GM19239 (cell line): ENCODE data around the gene CAPN15.

ENCODE experiments used
- DNase-seq: peaks from one replicate; pipeline ENCODE4 v3.0.0; 2011; ENCODE audit warnings: low spot score; ENCODE audit not compliant: insufficient read length
- FAIRE-seq: peaks from 2 replicates; lab custom pipeline; 2011; peaks lifted over from hg19 to GRCh38; lab: Jason Lieb, UNC

CAPN15 gene

DNA sequence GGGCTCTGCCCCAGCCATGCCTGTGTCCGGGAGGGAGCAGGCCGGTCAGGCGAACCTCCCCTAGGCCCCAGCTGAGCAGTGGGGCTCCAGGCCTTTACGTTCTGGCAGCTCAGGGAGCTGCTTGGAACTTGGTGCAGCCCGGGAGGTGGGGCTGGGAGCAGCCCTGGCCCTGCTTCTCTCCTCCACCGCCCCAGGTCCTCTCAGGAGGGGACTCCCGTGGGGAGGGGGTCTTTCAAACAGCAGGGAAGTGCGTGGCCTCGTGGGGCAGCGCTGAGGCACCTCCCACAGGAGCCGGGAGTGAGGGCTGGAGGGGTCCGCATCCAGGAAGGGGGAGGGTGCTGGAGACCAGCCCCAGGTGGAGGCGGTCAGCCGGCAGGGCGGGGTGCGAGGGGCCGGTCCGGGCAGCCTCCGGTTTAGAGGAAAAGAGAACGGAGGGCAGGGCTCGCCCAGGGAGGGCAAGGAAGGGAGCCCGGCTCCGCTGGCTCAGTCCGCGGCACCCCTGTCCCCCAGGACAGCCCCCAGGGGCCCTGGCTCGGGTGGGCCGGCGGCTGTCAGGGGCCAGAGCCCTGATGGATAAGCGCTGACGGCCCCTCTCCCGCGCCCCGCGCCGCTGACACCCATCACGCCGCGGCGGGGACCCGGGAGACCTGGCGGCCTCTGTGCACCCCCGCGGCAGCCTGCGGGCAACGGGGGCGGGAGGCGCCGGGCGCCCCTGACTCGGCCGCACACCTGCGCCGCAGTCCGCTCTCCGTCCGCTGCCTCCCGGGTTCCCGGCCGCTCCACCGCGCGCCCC lies 32.1 kb downstream of the CAPN15 start:
- DNase-seq: no peak
- no peak for FAIRE-seq

DNA sequence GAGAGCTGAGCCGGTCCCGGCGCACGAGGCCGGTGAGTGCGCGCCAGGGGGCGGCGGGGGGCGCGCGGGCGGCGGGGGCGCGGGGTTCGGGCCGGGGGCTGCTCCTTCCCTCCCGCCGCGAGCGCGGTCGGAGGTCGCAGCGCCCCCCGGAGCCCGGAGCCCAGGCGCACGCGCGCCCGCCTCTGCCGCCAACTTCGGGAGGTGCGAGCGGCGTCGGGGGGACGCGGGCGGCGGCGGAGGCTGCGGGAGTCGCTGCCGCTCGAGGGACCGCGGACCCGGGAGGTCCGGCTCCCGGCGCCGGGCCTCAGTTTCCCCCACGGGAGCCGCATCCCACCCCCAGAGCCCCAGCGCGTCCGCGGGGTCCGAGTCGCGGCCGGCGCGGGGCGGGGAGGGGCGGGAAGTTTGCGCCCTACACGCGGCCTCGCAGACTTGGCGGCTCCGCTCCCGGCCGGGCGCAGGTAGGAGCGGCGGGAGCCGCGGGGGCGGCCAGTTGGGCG lies 32.7 kb downstream of the CAPN15 start, which contains the start of gene PRR35:
PRR35 (plus strand) TSS at position 191 of the 497 bp plus-strand sequence. CDS start 2,901 bp downstream, outside the sequence.
- DNase-seq: no peak
- FAIRE-seq: no peak

DNA sequence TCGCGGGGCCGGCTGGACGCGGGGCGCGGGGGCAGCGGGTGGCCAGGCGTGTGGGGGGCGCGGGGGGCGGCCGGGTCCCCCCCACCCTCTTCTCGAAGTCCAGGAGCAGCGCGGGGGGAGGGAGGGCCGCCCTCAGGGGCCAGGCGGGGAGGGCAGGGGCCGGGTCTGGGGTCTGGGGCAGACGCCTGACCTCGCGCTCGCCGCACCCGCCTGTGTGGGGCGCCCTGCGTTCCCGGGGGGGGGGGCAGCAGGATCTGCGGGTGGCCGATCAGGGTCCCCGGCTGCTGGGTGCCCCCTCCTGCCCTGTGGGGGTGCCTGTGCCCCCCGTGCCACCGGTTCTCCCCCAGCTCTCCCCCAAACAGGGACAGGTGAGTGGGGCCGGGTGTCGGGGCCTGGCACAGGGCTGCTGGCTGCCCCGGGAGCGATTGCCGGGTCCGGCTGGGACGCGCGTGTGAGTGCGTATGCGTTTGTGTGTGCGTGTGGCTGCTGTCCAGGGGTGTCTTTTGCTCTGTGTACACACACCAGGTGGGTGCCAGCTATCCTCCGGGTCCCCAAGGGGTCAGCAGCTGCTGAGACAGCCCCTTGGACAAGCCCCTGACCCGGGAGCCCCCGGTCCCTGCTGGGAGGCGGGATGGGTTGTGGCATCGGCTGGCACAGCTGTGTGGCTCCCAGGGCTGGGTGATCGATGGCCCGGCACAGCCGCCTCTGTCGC lies 33.3 kb downstream of the CAPN15 start:
- DNase-seq (no peak), FAIRE-seq (no peak)

DNA sequence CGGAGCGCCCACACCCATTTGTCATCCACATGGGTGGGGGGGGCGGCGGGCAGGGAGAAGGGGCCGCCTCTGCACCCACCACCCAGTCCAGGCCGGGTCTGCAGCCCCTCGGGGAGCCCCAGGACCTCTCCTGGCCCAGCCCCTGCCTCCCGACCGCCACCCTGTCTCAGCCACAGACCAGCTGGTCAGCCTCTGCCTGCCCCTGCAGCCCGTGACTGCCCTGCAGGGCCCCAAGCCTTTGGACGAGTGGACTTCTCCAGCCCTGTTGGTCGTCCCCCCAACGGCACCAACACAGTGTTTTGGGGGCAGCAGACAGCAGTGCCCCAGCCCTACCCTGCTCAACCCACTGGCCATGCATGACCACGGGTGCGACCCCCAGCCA lies 33.9 kb downstream of the CAPN15 start:
- no peak for FAIRE-seq

DNA sequence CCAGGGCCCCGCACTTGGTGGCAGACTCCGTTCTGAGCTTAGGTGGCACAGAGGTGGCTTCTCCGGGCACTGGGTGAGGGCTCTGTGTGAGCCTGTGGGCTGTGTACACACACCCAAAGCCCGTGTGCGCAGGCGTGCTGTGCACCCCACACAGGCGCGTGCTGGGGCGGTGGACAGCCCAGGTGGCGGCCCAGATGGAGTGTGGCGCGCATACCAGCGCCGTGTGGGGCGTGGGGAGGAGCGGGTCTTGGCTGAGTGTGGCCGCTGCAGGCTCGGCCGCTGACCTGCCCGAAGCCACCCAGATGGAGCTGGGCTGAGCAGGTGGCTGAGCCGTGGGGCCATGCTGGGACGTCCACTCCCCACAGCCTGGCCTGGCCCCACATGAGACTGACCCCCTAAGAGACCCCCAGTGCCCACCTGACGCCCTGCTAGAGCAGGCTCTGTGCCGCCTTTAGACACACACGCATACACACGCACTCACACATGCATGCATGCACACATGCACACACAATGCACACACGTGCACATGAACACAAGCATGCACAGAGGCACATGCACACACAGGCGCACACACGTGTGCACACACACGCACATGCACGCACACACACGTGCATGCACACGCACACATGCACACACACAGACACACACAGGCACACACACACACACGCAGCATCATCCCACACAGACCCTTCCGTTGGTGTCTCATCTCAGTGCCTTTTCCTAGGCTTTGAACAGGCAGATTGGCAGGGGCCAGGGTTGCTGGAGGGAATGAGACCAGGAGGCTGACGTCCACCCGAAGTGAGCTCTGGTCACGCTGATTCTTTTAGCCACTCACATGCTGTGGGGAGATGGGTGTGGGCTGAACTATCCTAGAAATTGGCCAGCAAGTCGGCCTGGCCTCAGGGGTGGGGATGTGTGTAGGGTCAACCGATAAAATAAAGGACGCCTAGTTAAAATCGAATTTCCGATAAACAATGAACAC lies 34.7 kb downstream of the CAPN15 start:
- FAIRE-seq: no peak
- no peak for DNase-seq

More for the DNA sequence above, 33.9 kb downstream of the CAPN15 start:
- DNase-seq: no peak

DNA sequence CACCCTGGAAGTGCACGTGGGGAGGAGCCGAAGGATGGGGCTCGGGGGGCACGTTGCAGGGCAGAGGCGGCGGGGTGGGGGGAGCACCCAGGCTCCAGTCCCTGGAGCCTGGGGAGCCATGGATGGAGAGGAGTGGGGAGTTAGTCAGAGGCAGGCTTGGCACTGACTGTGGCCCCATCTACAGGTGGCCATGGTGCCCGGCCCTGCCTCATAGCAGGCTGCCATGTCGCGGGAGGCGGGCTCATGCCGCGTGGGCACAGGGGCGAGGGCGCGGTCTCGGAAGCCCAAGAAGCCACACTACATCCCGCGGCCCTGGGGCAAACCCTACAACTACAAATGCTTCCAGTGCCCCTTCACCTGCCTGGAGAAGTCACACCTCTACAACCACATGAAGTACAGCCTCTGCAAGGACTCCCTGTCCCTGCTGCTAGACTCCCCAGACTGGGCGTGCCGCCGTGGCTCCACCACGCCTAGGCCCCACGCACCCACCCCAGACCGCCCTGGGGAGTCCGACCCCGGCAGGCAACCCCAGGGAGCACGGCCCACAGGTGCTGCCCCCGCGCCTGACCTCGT lies 35.6 kb downstream of the CAPN15 start:
- no peak for FAIRE-seq
- no peak for DNase-seq

DNA sequence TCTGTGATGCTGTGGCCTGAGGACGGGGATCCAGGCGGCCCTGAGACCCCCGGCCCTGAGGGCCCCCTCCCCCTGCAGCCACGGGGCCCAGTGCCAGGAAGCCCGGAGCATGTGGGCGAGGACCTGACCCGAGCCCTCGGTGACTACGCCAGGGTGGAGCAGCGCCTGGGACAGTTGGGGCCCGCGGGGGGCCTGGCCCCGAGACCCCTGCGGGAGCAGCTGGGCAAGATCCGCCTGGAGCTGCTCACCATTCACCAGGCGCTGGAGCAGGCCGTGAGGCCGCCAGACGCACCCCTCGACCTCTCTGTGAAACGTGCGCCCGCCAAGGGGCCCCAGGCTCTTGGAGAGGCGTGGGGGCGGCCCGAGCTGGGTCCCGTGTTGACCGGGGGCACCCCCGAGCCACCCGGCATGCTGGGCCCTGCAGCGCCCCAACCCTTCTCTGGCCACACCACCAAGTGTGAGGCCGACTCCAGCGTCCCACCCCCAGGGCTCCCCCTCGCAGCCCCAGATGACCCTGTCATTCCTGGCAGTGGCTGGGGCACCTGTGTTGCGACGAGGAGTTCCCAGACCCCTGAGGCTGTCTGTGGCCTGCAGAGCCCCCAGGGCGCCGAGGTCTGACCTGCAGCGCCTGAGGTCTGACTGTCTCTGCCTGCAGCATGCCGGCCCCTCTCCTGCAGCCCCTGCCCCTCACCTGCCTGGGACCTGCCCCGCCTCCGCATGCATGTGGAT lies 37.3 kb downstream of the CAPN15 start:
- FAIRE-seq: no peak
- no peak for DNase-seq

DNA sequence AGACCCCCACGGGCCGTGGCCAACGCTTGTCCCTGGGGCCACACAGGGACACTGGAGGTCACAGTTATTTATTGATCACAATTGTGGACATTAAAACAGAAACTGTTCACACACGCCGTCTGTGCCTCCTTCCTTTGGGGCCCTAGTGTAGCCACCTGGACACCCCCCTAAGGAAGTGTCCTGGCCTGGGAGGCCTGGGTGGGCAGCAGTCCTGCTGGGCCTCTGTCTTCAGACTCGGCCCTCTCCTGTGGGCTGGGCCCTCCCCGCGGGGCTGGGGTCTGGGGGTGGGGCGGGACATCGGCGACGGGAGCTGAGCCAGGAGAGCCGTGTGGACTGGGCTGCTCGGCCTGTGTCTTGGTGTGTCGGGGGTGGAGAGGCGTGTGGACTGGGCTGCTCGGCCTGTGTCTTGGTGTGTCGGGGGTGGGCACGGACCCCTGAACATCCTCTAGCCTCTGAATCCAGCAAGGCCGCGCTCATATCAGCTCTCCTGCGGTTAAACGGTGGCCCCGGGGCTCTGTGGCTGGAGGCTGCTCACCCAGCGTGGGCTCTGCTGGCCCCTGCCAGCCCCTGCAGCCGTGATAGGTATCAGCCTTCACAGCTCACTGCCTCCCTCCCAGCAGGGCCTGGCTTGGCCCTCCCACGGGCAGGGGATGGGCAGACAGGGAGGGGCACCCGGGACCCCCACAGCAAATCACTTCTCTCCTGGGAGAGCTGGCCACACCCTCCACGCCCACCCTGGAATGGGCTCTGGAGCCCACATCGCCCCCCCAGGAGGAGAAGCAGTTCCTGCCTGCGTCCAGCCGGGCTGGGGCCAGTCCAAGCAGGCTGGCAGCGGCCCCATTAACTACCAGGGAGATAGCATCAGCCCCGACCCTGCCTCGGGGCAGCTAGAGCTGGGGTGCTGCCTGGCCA lies 38.2 kb downstream of the CAPN15 start:
- FAIRE-seq (no peak), DNase-seq (no peak)

DNA sequence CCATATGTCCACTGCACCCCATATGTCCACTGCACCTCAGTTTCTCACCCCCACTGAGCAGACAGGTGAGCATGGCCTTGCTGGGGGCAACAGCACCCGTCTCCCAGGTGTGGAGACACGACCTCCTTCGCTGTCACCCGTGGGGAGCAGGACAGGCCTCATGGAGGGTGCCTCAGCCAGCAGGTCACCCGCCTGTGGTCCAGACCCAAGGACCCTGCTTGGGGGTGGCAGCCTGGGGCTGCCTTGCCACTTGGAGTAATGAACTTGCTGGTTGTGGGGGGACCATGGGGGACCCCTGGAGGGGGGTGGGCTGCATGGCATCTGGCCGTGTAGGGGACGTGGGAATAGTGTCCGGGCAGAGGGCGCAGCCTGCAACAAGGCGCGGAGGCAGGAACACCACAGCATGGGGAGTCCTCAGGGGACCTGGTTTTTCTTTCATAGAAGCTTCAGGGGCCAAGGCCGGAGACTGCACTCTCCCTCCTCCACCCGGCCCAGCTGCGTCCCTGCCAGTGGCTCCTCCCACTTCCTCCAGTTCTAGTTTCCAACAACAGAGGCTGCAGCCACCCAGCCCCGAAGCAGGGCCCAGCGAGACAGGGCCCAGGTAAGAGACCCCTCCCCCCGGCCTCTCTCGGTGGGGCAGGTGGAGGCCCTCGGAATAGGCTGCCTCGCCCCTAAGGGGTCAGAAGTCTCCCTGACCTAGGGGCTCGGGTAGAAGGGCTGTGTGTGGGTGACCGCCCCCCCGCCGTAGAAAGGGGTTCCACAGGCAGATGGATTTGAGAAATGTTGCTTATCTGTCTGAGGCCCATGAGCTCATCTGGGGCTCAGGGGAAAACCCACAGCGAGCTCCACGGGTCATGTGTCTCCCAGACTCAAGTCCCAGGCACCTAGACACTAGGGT lies 39.2 kb downstream of the CAPN15 start, which contains the start of gene NHLRC4:
NHLRC4 (plus strand) TSS at position 531 of the 898 bp plus-strand sequence. CDS start 1,043 bp downstream, outside the sequence.
- DNase-seq (peak; percentile 99), FAIRE-seq (peak; percentile 92)

DNA sequence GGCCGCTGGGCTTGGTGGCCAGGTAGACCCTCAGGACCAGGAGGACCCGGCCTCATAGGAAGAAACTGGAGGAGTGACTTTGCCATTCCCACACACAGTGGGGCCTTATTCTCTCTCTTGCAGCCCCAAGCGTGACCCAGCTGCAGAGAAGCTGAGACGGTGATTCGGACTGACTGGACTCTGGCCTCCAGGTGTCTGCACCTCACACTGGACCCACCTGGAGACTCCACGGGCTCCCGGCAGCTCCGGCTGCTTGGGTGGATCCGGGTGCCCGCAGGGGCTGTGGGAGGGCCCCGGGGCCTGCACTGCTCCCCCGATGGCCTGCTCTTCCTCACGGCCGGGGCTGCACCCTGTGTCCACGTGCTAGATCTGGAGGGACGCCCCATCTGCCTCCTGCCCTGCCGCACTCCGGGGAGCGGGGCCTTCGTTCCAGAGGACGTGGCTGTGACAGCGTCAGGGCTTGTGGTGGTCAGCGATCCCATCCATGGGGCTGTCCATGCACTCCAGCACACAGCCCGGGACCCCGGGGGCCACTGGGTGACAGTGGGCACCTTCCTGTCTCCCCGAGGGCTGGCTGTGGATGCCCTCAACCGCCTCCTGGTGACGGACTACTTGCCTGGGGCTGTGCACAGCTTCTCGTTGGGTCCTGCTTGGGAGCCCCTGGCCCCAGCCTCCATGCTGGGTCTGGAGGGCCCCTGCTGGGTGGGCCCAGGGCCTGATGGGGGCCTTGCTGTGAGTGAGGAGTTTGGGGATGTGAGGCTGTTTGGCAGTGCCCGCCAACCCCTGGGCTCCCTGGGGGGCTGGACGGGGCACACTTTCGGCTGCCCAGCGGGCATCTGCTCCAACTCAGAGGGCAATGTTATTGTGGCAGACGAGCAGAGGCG lies 40.1 kb downstream of the CAPN15 start:
- FAIRE-seq (no peak), DNase-seq (no peak)

DNA sequence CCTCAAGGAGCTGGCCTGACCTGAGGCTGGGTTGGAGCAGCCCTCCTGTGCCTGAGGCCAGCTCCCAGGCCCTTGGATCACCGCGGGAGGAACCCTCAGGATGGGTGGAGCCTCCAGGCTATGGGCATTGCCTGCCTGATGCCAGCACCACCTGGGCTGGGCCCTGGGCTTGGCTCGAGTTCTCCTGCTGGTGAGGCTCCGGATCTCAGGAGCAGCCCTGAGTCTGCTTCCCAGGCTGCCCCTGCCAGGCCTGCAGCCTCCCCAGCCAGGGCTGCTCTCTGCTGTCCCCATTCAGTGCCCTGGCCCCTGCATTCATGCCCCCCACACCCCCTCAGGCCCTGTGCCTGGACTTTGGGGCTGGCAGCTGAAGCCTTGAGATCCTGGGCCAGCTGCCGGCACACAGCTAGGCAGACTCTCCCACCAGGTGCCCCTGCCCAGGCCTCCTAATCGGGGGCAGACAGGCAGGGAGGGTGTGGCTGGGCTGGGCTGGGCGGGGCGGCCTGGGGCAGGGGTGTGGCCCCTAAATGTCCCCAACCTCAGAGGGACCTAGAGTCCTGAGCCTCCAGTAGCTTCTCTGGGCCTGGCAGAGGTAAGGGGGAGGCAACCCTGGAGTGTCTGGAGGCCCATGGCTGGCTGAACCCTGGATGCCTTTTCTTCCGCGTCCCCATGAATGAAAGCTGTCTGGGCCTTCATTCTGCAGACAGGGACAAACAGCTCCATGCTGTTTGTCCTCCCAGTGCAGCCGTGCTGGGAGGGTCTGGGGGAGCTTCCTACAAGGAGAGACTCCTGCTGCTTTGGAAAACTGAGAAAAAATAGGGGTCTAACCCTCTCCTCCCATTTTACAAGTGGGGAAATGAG lies 41.1 kb downstream of the CAPN15 start:
- no peak for DNase-seq
- FAIRE-seq: no peak

DNA sequence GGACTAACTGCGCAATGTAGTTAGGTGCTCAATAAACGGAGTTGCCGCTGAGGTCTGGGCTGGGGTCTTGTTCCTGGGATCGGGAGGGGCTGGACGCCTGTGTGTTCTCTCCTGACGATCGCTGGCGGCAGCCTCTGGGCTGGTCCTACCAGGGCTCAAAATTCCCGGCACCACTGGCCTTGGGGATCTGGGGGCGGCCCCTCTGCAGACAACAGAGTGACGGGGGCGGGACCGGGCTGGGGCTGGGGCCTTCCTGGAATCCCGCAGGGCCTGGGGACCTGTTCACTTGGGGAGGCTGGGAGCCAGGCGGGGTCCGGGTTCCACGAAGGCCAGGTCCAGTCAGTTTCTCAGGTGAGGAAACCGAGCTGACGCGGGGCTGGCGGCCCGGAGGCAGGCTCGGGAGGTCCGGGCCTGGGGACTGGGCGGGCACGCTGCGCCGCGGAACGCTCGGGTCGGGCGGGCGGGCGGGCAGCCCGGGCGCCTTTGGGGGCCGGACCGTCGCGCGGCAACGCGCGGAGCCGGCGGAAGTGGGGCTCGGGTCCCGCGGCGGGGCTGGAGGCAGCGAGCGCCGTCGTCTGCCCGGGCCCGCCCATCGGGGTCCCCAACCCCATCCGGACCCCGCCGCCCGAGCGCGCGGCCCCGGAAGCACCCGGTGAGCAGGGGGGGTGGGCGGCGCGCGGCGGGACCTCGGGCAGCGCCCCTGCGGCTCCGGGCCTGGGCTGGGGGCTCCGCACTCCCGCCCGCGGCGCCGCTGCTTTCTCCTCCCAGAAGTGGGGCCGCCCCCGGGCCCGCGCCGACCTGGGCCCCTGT lies 42.1 kb downstream of the CAPN15 start, which contains the start of gene PIGQ:
PIGQ (plus strand) TSS at position 524 of the 810 bp plus-strand sequence. CDS start 4,107 bp downstream, outside the sequence.
- FAIRE-seq (no peak), DNase-seq (peak; percentile 96)

DNA sequence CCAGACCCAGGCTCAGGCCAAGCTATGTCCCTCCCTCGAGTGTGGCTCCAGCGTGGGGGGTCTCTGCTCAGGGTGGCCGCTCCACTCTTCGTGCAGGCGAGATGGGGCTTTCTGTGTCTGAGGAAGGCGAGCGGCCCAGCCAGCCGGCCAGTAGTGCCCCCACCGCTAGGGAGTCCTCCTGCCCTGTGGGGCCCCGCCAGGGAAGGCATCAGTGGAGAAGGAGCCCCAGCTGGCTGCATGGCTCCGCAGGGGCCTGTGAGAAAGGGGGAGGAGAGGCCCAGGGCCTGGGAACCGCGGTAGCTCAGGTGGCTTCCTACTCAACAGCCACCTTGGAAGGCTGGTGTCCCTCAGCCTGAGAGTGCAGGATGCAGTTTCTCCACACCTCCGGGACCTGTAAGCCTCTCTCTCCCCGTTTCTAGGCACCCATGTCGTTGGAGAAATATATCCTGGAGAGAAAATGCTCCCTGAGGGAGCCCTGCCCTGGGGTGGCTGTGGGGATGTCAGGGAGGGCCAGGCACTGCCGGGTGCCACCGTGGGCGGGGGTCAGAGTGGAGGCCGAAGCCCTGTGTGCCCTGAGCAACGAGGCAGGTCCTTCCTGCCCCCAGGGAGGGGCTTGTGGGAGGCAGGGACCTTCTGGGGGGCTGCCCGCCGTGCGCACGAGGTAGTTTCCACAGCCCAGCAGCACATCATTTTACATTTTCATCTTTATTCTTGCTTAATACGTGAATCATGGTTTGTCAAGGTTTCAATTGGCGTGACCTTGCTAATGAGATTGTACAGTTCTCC lies 45.5 kb downstream of the CAPN15 start:
- DNase-seq (no peak), FAIRE-seq (no peak)
